HepG2 (cell line): ENCODE data around the gene USP12.

ENCODE experiments used
- CTCF ChIP-seq: sonication (generic); formaldehyde crosslinking; IDR thresholded peaks from 2 replicates; pipeline ENCODE4 v1.5.0; 2020; ENCODE audit warnings: mild to moderate bottlenecking, missing genetic modification reagents, moderate library complexity
- POLR2AphosphoS5 ChIP-seq: IDR thresholded peaks from 2 replicates; pipeline ENCODE4 v1.6.1; 2012; ENCODE audit warnings: low read depth, low read length
- RELA ChIP-seq: sonication (generic); formaldehyde crosslinking; IDR thresholded peaks from 2 replicates; pipeline ENCODE4 v1.4.0; 2020; ENCODE audit warnings: missing genetic modification reagents

- TF ChIP-seq RELA (CRISPR knock-in tag) (no peak), CTCF (CRISPR knock-in tag) (no peak), POLR2AphosphoS5 (no peak)
Measured at GRCh38 chr13:27219611-27220010, 48.0 kb upstream of the USP12 start.
